ENCODE data around the gene ITGAX.
"Not testable (repeated sequence)": the region's sequence is repeated elsewhere in the genome, so short reads cannot be mapped to it uniquely, and the experiment has no call there.

ITGAX gene

DNA sequence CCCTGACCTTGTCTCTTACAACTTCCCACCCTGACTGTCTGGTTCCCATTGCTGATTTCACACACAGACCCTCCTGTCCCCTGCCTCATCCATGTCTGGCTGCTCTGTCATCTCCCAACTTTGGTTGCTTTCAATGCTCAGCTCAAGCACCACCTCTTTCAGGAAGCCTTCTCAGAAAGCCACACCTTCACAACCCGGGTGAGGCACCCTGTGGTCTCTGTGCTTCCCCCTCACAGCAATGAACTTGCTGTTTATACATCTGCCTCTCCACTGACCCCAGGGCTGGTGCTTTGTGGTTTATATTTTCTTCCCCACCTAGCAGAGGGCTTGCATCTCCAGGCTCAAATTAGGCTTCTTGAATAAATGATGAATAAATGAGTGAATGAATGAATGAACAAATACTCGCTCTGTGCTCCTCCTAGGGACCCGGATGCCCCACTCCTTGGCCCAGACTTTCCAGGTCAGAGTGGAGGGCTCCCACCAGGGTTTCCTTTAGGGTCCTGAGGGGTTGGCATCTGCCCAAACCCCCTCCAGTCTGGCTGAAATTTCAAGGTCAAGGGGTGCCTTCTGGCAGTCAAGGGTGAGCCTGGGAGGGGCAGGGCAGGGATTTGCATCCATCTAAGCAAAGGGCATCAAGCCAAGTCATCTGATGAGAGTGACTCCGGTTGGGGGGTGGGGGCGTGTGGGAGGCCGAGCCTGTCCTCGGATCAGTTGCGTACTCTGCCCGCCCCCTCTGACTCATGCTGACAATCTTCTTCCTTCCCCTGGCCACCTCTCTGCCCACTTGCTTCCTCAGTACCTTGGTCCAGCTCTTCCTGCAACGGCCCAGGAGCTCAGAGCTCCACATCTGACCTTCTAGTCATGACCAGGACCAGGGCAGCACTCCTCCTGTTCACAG, at the start of gene ITGAX:
Gene ITGAX (plus strand): TSS at position 783 of the 898 bp plus-strand sequence. CDS start 79 bp downstream, at position 862.
- peak; percentile 50 to 74 for DNase-seq (ENCODE audit: low read depth in 2 of 2)

DNA sequence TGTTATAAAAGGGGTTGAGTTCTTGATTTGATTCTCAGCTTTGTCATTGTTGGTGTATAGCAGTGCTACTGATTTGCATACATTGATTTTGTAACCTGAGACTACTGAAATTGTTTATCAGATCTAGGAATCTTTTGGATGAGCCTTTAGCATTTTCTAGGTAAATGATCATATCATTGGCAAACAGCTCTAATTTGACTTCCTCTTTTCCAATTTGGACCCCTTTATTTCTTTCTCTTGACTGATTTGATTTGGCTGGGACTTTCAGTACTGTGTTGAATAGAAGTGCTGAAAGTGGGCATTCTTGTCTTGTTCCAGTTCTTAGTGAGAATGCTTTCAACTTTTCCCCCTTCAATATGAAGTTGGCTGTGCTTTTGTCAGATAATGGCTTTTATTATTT, 49.8 kb upstream of the ITGAX start:
- no peak for DNase-seq (ENCODE audit: low read depth in 2 of 2)

DNA sequence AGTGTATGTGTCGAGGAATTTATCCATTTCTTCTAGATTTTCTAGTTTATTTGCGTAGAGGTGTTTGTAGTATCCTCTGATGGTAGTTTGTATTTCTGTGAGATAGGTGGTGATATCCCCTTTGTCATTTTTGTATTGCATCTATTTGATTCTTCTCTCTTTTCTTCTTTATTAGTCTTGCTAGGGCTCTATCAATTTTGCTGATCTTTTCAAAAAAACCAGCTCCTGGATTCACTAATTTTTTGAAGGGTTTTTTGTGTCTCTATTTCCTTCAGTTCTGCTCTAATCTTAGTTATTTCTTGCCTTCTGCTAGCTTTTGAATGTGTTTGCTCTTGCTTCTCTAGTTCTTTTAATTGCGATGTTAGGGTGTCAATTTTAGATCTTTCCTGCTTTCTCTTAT, 46.6 kb upstream of the ITGAX start:
- DNase-seq (ENCODE audit: low read depth in 2 of 2) = not testable (repeated sequence)

GRCh38 chr16:31322500-31322899, 32.5 kb upstream of the ITGAX start:
- DNase-seq (ENCODE audit: low read depth in 2 of 2) = no peak

- DNase-seq (ENCODE audit: low read depth in 2 of 2) = no peak
Measured at GRCh38 chr16:31323959-31324629, 30.9 kb upstream of the ITGAX start.

GRCh38 chr16:31325171-31325570, 29.8 kb upstream of the ITGAX start:
- DNase-seq (ENCODE audit: low read depth in 2 of 2) = no peak

GRCh38 chr16:31327646-31328225, 27.2 kb upstream of the ITGAX start:
- no peak for DNase-seq (ENCODE audit: low read depth in 2 of 2)

- DNase-seq (ENCODE audit: low read depth in 2 of 2) = no peak
Measured at GRCh38 chr16:31328322-31329052, 26.5 kb upstream of the ITGAX start.

- no peak for DNase-seq (ENCODE audit: low read depth in 2 of 2)
Measured at GRCh38 chr16:31329671-31330552, 25.1 kb upstream of the ITGAX start.

DNA sequence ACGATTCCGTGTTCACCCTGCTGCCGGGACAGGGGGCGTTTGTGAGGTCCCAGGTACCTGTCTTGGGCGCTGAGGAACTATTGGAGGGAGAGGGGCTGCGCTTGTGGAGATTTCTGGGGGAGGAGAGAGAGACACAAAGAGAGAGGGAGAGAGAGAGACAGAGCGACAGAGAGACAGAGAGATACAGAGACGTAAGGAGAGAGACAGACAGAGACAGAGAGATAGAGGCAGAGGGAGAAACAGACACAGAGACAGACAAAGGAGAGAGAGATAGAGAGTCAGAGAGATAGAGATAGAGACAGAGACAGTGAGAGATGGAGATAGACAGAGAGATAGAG, 24.5 kb upstream of the ITGAX start:
- DNase-seq (ENCODE audit: low read depth in 2 of 2) = no peak

DNA sequence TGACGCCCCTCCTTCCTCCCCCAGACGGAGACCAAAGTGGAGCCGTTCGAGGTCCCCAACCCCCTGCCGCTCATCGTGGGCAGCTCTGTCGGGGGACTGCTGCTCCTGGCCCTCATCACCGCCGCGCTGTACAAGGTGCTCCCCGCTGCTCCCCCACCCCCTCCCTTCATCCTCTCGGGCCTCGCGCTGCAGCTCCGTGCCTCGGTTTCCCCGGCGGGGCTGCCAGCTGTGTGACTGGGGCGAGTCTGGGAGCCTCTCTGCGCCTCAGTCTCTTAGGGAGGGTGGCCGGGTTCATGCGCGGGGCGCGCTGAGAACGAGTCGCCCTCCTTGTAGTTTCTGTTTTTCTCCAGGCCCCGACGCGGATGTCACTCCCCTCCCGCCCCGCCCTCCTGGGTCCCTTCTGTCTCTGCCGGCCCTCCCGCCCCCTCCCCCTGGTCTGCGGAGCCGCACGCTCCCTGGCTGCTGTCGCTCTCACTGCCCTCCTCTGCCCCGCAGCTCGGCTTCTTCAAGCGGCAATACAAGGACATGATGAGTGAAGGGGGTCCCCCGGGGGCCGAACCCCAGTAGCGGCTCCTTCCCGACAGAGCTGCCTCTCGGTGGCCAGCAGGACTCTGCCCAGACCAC, 23.7 kb upstream of the ITGAX start:
- DNase-seq (ENCODE audit: low read depth in 2 of 2) = no peak

DNA sequence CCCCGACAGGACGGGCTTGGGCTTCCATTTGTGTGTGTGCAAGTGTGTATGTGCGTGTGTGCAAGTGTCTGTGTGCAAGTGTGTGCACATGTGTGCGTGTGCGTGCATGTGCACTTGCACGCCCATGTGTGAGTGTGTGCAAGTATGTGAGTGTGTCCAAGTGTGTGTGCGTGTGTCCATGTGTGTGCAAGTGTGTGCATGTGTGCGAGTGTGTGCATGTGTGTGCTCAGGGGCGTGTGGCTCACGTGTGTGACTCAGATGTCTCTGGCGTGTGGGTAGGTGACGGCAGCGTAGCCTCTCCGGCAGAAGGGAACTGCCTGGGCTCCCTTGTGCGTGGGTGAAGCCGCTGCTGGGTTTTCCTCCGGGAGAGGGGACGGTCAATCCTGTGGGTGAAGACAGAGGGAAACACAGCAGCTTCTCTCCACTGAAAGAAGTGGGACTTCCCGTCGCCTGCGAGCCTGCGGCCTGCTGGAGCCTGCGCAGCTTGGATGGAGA, 23.1 kb upstream of the ITGAX start:
- no peak for DNase-seq (ENCODE audit: low read depth in 2 of 2)

DNA sequence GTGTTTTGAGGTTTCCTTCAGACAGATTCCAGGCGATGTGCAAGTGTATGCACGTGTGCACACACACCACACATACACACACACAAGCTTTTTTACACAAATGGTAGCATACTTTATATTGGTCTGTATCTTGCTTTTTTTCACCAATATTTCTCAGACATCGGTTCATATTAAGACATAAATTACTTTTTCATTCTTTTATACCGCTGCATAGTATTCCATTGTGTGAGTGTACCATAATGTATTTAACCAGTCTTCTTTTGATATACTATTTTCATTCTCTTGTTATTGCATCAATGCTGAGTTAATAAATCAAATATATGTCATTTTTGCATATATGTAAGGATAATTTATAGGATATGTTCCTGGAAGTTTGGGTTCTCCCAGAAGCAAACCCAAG, 22.4 kb upstream of the ITGAX start:
- DNase-seq (ENCODE audit: low read depth in 2 of 2) = no peak

DNA sequence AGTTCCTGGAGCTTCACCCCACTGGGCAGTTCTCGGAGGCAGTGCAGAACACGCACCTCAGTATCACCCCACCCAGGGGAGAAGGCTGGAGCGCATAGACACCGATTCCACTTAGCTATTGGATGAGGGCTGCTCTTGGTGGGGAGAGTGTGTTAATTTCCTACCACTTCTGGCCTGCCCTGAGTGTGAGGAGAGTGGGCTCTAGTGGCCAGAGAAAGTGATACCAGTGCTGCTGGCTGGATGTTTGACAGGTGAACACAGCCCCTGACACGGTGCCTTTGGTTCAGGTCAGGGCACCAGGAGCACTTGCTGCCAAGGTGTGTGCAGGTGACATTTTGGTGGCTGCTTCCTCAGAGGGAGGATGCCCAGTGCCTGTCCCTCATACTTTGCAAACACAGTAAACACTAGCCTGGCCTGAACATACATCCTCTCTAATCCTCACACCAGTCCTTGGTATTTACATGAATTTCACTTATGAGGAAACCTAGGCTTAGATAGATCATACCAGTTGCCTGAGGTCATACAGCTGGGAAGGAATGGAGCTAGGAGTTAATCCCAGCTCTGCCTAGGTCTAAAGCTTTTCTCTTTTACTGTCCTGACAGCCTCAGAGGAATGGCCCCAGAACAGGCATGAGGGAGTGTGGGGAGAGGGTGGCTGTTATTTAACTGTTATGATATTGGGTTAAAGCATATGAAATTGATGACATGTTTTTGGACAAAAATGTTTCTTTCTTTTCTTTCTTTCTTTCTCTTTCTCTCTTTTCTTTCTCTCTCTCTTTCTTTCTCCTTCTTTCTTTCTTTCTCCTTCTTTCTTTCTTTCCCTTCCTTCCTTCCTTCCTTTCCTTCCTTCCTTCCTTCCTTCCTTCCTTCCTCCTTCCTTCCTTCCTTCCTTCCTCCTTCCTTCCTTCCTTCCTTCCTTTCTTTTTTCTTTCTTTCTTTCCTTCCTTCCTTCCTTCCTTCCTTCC, 21.0 kb upstream of the ITGAX start:
- DNase-seq (ENCODE audit: low read depth in 2 of 2) = no peak

DNA sequence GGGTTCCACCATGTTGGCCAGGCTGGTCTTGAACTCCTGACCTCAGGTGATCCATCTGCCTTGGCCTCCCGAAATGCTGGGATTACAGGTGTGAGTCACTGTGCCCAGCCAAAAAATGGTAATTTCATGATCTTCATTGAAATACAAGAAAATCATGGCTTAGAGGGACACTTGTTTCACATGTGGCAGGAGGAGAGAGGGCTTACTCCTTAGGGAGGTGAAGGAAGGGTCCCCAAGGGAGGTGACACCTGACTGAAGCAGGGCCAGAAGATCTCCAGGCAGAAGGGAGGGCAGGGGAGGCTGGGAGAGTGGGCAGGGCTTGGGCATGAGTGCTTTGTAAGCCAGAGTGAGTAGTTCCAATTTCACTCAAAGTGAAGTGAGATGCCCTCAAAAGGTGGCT, 20.0 kb upstream of the ITGAX start:
- no peak for DNase-seq (ENCODE audit: low read depth in 2 of 2)

DNA sequence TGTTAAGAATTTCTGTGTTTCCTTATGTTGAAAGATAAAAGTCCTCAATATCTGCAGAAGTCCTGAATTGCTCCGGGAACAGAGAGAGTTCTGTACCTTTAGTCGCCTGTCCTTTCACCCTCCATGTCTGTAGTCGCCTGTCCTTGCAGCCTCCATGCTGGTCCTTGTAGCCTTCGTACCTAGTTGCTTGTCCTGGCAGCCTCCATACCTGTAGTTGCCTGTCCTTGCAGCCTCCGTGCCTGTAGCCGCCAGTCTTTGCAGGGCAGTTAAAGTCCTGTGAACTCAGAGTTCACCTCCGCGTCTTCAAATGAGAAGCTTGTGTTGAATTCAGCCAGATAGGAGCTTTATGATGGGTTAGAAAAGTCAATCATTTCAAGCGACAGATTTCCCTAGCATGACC, 19.5 kb upstream of the ITGAX start:
- DNase-seq (ENCODE audit: low read depth in 2 of 2) = no peak

DNA sequence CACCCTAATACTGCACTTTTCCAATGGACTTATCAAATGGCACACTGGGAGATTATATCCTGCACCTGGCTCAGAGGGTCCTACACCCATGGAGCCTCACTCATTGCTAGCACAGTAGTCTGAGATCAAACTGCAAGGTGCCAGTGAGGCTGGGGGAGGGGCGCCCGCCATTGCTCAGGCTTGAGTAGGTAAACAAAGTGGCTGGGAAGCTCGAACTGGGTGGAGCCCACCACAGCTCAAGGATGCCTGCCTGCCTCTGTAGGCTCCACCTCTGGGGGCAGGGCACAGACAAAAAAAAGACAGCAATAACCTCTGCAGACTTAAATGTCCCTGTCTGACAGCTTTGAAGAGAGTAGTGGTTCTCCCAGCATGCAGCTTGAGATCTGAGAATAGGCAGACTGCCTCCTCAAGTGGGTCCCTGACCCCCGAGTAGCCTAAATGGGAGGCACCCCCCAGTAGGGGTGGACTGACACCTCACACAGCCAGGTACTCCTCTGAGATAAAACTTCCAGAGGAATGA, 16.8 kb upstream of the ITGAX start:
- not testable (repeated sequence) for DNase-seq (ENCODE audit: low read depth in 2 of 2)

- no peak for DNase-seq (ENCODE audit: low read depth in 2 of 2)
Measured at GRCh38 chr16:31344712-31345111, 10.3 kb upstream of the ITGAX start.

DNA sequence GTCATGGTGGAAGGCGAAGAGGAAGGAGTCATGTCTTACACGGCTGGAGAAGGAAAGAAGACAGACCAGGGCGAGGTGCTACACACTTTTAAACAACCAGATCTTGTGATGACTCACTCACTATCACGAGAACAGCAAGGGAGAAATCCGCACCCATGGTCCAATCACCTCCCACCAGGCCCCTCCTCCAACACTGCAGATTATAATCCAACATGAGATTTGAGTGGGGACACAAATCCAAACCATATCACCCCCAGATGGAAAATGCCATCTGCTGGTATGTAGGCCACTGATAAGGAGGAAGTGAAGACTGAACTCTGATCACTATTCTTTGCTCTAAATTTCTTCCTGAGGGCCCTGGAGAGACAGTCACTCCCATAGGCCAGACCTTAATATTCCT, 7.5 kb upstream of the ITGAX start:
- no peak for DNase-seq (ENCODE audit: low read depth in 2 of 2)

All from stimulated activated CD8-positive, alpha-beta memory T cell treated with anti-CD3 and anti-CD28 coated beads, Interleukin-7, amount 100 ng/mL, for 4 hours (primary cell).